CD4-positive, alpha-beta T cell treated with Interleukin-17A for 4 hours (primary cell): ENCODE results near the gene UGT1A6.
"Not testable (repeated sequence)": the region's sequence is repeated elsewhere in the genome, so short reads cannot be mapped to it uniquely, and the experiment has no call there.

Source experiments
- DNase-seq: peaks from one replicate; pipeline ENCODE4 v3.0.0-alpha.2; 2020; ENCODE audit warnings: mixed read lengths

UGT1A6 gene

GRCh38 chr2:233692648-233693047 lies at the start of gene UGT1A6:
UGT1A6 (plus strand) TSS chr2:233692890; CDS start chr2:233693005, 115 bp downstream.
- no peak for DNase-seq

DNA sequence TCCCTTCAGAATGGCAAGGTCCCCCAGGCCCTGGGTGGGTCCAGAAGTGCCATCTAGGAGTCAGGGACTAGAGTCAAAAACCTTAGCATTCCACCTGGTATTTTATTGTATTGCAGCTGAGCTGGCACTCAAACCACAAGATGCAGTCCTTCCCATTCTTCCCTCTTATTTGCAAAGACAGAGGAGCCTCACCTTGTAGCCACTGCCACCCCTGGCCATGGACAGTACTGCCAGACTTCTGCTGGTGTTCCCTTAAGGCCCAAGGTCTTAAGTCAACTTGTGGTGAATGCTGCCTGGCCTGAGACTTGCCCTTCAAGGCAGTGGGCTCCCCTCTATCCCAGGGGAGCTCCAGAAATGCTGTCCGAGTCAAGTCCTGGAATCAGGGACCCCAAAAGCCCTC lies 49.6 kb upstream of the UGT1A6 start:
- DNase-seq: no peak

DNA sequence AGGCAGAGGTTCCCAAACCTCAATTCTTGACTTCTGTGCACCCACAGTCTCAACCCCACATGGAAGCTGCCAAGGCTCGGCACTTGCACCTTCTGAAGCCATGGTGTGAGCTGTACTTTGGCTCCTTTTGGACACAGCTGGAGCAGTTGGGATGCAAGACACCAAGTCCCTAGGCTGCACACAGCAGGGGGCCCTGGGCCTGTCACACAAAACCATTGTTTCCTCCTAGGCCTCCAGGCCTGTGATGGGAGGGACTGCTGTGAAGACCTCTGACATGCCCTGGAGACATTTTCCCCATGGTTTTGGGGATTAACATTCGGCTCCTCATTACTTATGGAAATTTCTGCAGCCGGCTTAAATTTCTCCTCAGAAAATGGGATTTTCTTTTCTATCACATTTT lies 46.7 kb upstream of the UGT1A6 start:
- DNase-seq: not testable (repeated sequence)

- no peak for DNase-seq
Observed at GRCh38 chr2:233650981-233651380, 41.7 kb upstream of the UGT1A6 start.

- DNase-seq: no peak
Observed at GRCh38 chr2:233651430-233651829, 41.3 kb upstream of the UGT1A6 start.

DNA sequence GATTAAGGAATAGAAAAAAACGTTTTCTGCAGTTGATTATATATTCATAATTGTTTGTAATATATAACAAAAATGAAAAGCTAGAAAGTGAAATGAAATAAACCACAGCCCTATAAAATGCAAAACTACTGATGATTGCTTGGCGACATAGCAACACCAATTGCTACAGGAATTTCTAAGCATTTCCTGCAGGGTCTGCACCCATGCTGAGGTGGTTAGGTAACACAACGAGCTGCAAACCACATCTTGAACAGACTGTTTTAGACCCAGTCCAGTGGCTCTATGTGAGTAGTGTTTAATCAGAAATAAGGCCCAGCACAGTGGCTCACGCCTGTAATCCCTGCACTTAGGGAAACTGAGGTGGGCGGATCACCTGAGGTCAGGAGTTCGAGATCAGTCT lies 38.2 kb upstream of the UGT1A6 start:
- no peak for DNase-seq

DNA sequence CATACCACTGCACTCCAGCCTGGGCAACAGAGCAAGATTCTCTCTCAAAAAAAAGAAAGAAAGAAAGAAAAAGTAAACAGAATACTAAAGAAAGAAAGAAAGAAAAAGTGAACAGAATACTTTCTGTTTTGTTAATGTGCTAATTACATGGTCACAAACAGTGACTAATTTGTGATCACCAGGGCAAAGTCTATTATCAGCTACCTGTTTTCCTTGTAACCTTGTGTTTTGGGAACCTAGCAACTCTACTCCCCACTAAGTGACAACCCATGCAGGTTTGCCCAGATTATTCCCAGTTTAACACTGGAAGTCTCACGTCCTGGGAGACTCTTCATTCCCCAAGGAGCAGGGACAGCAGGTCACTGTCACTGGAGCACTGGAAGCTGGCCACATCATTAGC lies 37.6 kb upstream of the UGT1A6 start:
- DNase-seq: no peak

GRCh38 chr2:233655943-233656342 lies 36.7 kb upstream of the UGT1A6 start:
- DNase-seq: not testable (repeated sequence)

GRCh38 chr2:233656443-233656842 lies 36.2 kb upstream of the UGT1A6 start:
- DNase-seq: no peak

DNA sequence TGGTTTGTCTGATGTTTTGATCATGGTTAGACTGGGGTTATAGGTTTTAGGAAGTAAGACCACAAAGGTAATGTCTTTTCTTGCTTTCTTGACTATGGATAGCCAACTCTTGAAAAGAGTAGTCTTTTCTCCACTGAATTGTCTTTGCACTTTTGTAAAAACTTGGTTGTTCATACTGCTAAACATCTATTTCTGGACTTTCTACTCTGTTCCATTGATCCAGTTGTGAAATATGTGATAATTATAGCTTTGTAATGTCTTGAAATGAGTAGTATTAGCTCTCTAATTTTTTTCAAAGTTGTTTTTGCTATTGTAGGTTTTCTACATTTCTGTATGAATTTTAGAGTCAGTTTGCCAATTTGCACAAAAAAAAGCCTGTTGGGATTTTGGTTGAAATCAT lies 34.1 kb upstream of the UGT1A6 start:
- no peak for DNase-seq

DNA sequence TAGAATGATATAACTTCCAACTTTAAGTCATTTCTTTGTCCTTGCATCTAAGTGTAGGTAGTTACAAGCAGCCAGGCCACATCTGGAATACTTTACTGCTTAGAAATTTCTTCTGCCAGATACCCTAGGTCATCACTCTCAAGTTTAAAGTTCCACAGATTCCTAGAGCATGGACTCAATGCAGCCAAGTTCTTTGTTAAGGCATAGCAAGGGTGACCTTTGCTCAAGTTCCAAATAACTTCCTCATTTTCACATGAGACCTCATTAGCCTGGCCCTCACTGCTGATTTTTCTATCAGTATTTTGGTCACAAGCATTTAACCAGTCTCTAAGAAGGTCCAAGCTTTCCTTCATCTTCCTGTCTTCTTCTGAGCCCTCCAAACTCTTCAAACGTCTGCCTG lies 28.8 kb upstream of the UGT1A6 start:
- no peak for DNase-seq

DNA sequence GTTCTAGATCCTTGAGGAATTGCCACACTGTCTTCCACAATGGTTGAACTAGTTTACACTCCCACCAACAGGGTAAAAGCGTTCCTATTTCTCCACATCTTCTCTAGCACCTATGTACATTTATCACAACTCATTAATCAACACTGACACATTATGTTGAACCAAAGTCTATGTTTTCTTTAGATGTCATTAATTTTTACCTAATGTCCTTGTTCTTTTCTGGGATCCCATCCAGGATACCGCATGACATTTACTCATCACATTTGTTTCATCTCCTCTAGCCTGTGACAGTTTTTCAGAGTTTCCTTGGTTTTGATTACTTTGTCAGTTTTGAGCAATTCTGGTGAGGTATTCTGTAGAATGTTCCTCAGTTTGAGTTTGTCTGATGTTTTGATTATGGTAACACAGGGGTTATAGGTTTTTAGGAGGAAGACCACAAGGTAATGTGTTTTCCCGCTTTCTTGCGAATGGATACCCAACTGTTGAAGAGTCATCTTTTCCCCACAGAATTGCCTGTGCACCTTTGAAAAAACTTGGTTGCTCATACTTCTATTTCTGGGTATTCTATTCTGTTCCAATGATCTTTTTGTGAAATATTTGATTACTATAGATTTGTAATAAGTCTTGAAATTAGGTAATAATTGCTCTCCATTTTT lies 24.0 kb upstream of the UGT1A6 start:
- DNase-seq: no peak

GRCh38 chr2:233671290-233672161 lies 21.2 kb upstream of the UGT1A6 start, which contains the start of gene UGT1A9:
UGT1A9 (plus strand) TSS chr2:233671898; CDS start chr2:233671935, 37 bp downstream.
- no peak for DNase-seq

GRCh38 chr2:233672886-233673285 lies 19.8 kb upstream of the UGT1A6 start:
- no peak for DNase-seq

GRCh38 chr2:233673896-233674295 lies 18.8 kb upstream of the UGT1A6 start:
- DNase-seq: no peak

GRCh38 chr2:233674314-233674713 lies 18.4 kb upstream of the UGT1A6 start:
- no peak for DNase-seq

DNA sequence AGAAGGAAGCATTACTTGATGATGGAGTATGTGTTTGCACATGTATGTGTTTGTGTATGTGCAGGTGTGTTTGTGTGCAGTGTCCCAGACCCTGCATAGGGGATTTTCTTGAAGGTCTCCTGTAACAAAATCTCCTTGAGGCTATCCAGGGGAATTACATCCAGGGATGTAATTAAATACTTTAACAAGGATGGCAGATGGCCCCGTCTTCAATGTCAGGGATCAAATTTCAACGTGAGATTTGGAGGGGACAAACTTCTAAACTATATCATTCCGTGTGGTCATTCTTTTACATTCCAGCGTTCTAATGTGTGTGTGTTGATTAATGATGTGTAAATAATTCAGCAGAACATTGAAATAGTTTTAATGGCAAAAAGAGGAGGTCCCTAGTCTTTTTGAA lies 17.7 kb upstream of the UGT1A6 start:
- DNase-seq: no peak

DNA sequence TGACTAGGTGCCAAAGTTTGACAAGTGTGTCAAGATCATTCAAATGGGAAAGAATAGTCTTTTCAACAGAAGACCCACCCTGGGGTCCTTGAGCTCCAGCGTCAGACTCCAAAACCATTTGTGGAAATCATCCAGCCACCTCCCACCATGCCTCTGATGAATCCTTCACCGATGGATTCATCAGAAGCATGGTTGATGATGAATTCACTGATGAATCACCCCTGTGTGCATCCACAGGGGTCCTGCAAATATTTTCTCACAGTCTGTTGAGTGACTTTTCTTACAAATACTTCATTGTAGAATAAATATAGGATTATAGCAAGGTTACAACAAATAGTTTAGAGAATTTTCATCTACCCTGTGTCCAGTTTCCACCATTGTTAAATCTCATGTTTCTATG lies 16.6 kb upstream of the UGT1A6 start:
- no peak for DNase-seq

- no peak for DNase-seq
Observed at GRCh38 chr2:233679196-233679595, 13.5 kb upstream of the UGT1A6 start.

DNA sequence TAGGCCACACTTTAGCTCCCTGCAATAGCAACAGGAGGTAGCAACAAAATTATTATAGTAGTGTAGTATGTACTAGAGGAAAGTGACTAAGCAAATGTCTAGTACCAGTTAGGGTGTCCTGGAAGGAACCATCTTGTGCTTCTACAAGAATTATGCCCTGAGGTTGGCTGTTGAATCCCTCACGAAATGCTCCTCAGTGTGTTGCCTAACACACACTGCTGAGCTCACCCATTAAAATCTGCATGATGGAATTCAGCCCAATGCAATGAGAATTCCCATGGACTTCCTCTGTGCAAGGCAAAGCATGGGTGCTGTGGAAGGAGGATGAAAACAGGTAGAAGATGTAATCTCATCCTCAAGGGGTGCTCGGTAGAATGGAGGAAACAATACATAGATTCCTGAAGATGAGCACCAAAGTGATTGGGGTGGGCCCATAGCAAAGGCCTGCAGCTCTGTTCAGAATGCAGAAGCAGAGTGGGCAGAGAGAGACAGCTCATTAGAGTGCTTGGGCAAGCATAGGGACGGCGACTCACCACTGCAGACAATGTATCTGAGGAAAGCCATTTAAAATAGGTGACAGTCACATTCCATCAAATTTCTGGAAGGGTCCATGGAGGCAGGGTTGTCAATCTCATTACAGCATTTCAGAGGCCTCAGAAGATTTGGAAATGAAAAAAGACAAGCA lies 12.2 kb upstream of the UGT1A6 start:
- no peak for DNase-seq

DNA sequence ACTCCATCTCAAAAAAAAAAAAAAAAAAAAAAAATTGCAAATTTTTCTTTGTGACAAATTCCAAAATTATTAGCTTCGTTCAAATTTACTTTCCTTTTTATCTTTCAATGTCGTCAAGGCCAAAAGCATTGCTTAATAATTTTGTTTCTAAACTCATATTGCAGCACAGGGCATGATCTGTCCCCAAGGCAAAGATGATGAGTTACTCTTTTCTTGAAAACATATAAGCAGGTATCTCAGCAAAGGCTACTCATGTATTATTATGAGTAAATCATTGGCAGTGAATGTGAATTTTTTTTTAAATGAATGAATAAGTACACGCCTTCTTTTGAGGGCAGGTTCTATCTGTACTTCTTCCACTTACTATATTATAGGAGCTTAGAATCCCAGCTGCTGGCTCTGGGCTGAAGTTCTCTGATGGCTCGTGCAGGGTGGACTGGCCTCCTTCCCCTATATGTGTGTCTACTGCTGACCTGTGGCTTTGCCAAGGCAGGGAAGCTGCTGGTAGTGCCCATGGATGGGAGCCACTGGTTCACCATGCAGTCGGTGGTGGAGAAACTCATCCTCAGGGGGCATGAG lies 11.1 kb upstream of the UGT1A6 start, which contains the start of gene UGT1A7:
TSS of gene UGT1A7 (plus strand) at position 381 of the 579 bp plus-strand sequence. CDS start at position 418, 37 bp downstream.
- no peak for DNase-seq

DNA sequence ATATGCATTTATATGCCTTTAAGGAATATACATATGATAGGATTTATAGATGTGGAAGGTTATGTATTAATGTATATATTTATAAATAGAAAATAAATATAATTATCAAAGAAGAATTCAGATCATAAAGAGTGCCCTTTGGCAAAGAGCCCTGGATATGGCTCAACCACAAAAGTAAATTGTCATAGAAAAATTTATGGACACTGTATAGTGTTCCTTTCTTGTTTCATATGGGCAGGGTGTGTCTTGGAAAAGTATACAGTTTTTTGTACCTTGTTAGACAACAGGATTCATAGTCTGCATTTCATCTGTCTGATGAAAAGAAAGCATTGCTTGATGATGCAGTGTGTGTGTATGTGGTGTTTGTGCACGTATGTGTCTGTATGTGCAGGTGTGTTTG lies 8.1 kb upstream of the UGT1A6 start:
- no peak for DNase-seq

DNA sequence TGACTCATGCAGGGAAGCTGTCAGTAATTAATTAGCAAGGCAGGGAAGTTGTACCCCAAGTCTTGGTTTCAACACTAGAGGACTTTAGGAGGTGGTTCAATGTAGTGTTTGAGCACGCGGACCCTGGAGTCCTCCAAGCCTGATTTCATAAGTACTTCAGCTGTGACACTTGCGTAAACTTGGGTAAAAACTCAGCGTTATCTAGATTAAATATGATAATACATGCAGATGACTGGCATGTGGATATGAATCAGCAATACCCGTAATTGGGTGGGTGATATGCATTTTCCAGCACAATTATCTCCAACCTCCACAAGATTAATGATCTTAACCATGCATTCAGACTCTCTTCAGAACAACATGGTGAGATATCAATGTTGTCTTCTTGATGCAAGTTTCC lies 5.8 kb upstream of the UGT1A6 start:
- DNase-seq: no peak
